Measurements from ENCODE around the gene PCDH15.

- TF ChIP-seq HDGF (IDR thresholded peaks at IDR 0.05; ENCODE audit: borderline replicate concordance) = no peak
- TF ChIP-seq BHLHE40 (IDR thresholded peaks at IDR 0.05; ENCODE audit: borderline replicate concordance) = no peak
Measured at GRCh38 chr10:54194806-54195205, 606.2 kb downstream of the PCDH15 start.

Data from HEK293T (cell line).